Activated CD8-positive, alpha-beta memory T cell treated with anti-CD3 and anti-CD28 coated beads, Interleukin-2, amount 10 ng/mL, durations not matched to agents 7 days and 5 days (primary cell): ENCODE results near the gene HLCS. TPM values are rescaled to one million over a fixed set of nuclear protein-coding genes. Genes with fewer than 3 reads are reported as not detected.

Source experiments
- ATAC-seq: fragments of 150-1000 bp; cut with Tn5 transposase; one replicate; pipeline ENCODE4 v1.10.0; 2021; ENCODE audit warnings: moderate library complexity
- CTCF ChIA-PET: fragments of 350-600 bp; sonication (Branson Sonifier 250); formaldehyde crosslinking; loops from one replicate; lab custom pipeline; 2021; ENCODE audit warnings: antibody characterized with exemption; lab: Charles Lee
- DNase-seq: peaks from one replicate; pipeline ENCODE4 v3.0.0-alpha.2; 2020
- H3K27ac Mint-ChIP-seq: one replicate; pipeline ENCODE4 v1.8.0; 2021; ENCODE audit warnings: mild to moderate bottlenecking, mixed read lengths
- H3K27me3 Mint-ChIP-seq: one replicate; pipeline ENCODE4 v1.8.0; 2021; ENCODE audit warnings: mixed read lengths
- H3K36me3 Mint-ChIP-seq: one replicate; pipeline ENCODE4 v1.8.0; 2021; ENCODE audit warnings: mild to moderate bottlenecking, mixed read lengths
- H3K4me1 Mint-ChIP-seq: one replicate; pipeline ENCODE4 v1.8.0; 2021; ENCODE audit warnings: mixed read lengths
- H3K4me3 Mint-ChIP-seq: one replicate; pipeline ENCODE4 v1.8.0; 2021; ENCODE audit warnings: mild to moderate bottlenecking, moderate library complexity, mixed read lengths
- H3K9me3 Mint-ChIP-seq: one replicate; pipeline ENCODE4 v1.8.0; 2022; ENCODE audit warnings: low read depth, mixed read lengths
- total RNA-seq, 2 experiments: library from RNA; stranded (reverse); gene quantifications; one replicate each; pipeline ENCODE4 v1.2.3, GENCODE V29; 2021

HLCS gene
- total RNA-seq, 2 experiments from 2014 or later = 14.2 to 16.2 TPM

DNA sequence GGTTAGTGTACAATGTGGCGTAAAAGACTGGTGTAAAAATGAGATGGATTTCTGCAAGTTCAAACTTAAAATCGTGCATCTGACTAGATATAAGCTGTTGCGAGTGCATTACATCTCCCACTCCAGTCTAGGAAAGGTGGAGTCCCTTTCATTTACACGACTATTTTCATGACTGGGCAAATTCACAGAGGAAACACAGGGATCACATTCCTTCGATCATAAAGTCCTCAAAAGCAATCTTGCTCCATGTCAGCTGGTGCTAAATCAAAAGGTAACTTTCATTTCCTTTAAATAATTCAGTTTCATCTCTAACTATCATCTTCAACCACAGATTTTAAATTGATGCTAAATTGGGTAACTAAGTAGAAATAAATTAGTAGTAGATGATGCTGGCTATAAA, 100.0 kb downstream of the HLCS start:
- H3K27ac Mint-ChIP-seq = no peak overlapping the region
- ATAC-seq (no peak), DNase-seq (no peak)
- CTCF ChIA-PET = no interaction called here
- H3K4me1 Mint-ChIP-seq = peaks cover 7% of the 10 kb centered on the region
- peaks cover 2% of the 10 kb centered on the region for H3K36me3 Mint-ChIP-seq
- H3K9me3 Mint-ChIP-seq = no peaks in the 10 kb centered on the region
- no peak overlapping the region for H3K4me3 Mint-ChIP-seq
- H3K27me3 Mint-ChIP-seq = no peaks in the 10 kb centered on the region

- H3K4me1 Mint-ChIP-seq = peaks cover 11% of the 10 kb centered on the region
- no peaks in the 10 kb centered on the region for H3K27me3 Mint-ChIP-seq
- H3K9me3 Mint-ChIP-seq = no peaks in the 10 kb centered on the region
- no peak for DNase-seq
- H3K4me3 Mint-ChIP-seq = no peak overlapping the region
- H3K27ac Mint-ChIP-seq = no peak overlapping the region
- no peak for ATAC-seq
- H3K36me3 Mint-ChIP-seq = peaks cover 2% of the 10 kb centered on the region
- CTCF ChIA-PET = no interaction called here
These were observed 101.5 kb downstream of the HLCS start for GRCh38 chr21:36864974-36865373.

GRCh38 chr21:36863260-36863659, 103.2 kb downstream of the HLCS start:
- ATAC-seq (no peak), DNase-seq (no peak)
- H3K36me3 Mint-ChIP-seq = peaks cover 4% of the 10 kb centered on the region
- CTCF ChIA-PET = interaction anchor here (1.1 kb wide), 1 partner anchor 9 kb away, joined by 3 read pairs; no protein-coding TSS in a partner anchor
- H3K4me1 Mint-ChIP-seq = peaks cover 18% of the 10 kb centered on the region
- no peaks in the 10 kb centered on the region for H3K9me3 Mint-ChIP-seq
- H3K27me3 Mint-ChIP-seq = no peaks in the 10 kb centered on the region
- no peak overlapping the region for H3K4me3 Mint-ChIP-seq
- no peak overlapping the region for H3K27ac Mint-ChIP-seq

DNA sequence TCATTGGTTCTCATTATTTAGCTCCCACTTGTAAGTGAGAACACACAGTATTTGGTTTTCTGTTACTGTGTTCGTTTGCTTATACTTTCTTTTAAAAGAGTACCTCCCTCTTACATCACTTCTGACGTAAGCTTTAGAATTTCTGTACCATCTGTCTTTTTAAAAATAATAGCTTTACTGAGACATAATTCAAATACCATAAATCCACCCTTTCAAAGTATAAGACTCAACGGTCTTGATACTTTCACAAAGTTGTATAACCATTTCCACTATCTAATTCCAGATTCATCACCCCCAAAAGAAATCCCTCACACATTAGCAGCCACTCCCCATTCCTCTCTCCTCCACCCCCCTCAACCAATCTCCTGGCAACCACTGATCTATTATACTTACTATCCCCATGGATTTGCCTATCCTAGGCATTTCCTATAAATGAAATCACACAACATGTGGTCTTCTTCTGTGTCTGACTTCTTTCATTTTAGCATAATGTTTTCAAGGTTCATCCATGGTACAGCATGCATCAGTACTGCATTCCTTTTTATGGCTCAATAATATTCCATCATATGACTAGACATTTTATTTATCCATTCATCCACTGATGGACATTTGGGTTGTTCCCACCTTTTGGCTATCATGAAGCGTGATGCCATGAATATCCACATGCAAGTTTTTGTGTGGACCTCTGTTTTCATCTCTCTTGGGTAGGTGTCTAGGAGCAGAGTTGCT, 104.7 kb downstream of the HLCS start:
- no peak for ATAC-seq
- DNase-seq = no peak
- no peak overlapping the region for H3K4me3 Mint-ChIP-seq
- peaks cover 19% of the 10 kb centered on the region for H3K4me1 Mint-ChIP-seq
- H3K27ac Mint-ChIP-seq = no peak overlapping the region
- CTCF ChIA-PET = no interaction called here
- no peaks in the 10 kb centered on the region for H3K27me3 Mint-ChIP-seq
- no peaks in the 10 kb centered on the region for H3K9me3 Mint-ChIP-seq
- peaks cover 4% of the 10 kb centered on the region for H3K36me3 Mint-ChIP-seq

DNA sequence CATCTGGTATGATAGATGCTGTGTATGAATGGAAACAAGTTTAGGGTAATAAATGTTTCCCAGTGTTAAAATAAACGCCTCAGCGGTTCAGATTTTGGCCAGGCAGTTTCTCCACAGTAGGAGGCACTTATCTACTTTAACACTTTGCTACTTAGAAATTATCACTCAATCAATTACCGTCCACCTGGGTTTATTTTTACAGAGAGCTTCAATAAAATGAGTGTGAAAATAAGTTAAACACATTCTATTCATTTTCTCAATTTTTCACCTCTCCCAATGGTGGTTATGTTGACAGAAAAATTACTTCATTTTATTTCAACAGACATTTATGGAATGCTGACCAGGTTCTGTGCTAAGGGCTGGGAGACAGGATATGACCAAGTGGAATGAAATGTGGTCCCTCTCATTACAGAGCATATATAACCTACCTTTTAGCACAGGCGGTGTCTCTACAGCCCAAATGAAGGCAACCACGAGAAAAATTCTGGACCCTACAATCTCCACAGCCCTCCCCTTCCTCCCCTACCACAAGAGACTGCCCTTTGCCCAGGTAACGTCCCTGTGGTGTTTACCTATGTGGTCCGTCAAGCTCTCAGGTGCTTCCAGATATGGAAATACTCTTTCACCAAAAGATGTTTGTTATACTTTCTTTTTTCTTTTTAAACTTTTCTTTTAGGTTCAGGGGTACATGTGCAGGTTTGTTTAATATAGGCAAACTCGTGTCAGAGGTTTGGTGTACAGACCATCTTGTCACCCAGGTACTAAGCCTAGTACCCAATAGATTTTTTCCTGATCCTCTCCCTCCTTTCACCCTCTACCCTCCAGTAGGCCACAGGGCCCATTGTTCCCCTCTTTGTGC, 105.5 kb downstream of the HLCS start:
- Mint-ChIP-seq H3K4me1 (peaks cover 21% of the 10 kb centered on the region), H3K27ac (no peak overlapping the region), H3K9me3 (no peaks in the 10 kb centered on the region), H3K4me3 (no peak overlapping the region), H3K36me3 (peaks cover 4% of the 10 kb centered on the region), H3K27me3 (no peaks in the 10 kb centered on the region)
- CTCF ChIA-PET = no interaction called here
- DNase-seq = no peak
- ATAC-seq = no peak

- no peak overlapping the region for H3K27ac Mint-ChIP-seq
- CTCF ChIA-PET = no interaction called here
- H3K27me3 Mint-ChIP-seq = no peaks in the 10 kb centered on the region
- peaks cover 21% of the 10 kb centered on the region for H3K4me1 Mint-ChIP-seq
- no peaks in the 10 kb centered on the region for H3K9me3 Mint-ChIP-seq
- ATAC-seq (peak; percentile 96), DNase-seq (peak; percentile 78)
- H3K36me3 Mint-ChIP-seq = peaks cover 4% of the 10 kb centered on the region
- H3K4me3 Mint-ChIP-seq = no peak overlapping the region
These were observed 106.5 kb downstream of the HLCS start for GRCh38 chr21:36859744-36860501.

- DNase-seq (no peak), ATAC-seq (no peak)
- H3K27me3 Mint-ChIP-seq = no peaks in the 10 kb centered on the region
- CTCF ChIA-PET = no interaction called here
- no peak overlapping the region for H3K27ac Mint-ChIP-seq
- no peak overlapping the region for H3K4me3 Mint-ChIP-seq
- H3K4me1 Mint-ChIP-seq = peaks cover 22% of the 10 kb centered on the region
- H3K9me3 Mint-ChIP-seq = no peaks in the 10 kb centered on the region
- peaks cover 4% of the 10 kb centered on the region for H3K36me3 Mint-ChIP-seq
These were observed 108.0 kb downstream of the HLCS start for GRCh38 chr21:36858320-36858957.

GRCh38 chr21:36856643-36857042, 109.8 kb downstream of the HLCS start:
- CTCF ChIA-PET = no interaction called here
- peaks cover 2% of the 10 kb centered on the region for H3K36me3 Mint-ChIP-seq
- H3K27me3 Mint-ChIP-seq = no peaks in the 10 kb centered on the region
- H3K27ac Mint-ChIP-seq = no peak overlapping the region
- DNase-seq (no peak), ATAC-seq (no peak)
- H3K4me3 Mint-ChIP-seq = no peak overlapping the region
- H3K4me1 Mint-ChIP-seq = peaks cover 26% of the 10 kb centered on the region
- no peaks in the 10 kb centered on the region for H3K9me3 Mint-ChIP-seq

DNA sequence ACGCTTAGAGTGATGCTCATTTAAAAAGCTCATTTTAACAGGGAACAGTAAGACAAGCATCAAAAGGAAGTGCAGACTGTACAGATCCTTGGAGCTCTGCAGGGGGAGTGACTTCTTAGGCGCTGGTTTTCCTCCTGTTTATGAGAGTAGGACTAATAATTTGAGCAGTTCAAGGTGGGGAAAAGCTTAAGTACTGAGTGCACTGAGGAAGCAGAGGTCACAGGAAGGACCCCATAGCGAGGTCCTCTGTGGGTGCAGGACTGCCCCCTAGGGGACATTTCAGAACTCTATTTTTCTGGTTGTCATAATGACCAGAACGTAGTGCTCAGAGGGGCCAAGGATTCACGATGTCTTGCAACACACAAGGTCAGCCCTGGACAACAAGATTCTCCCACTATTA, 112.1 kb downstream of the HLCS start:
- CTCF ChIA-PET = interaction anchor here (0.7 to 1.4 kb wide), 5 partner anchors 9 to 224 kb away, joined by 3 to 11 read pairs (median 3); no protein-coding TSS in a partner anchor
- peaks cover 1% of the 10 kb centered on the region for H3K36me3 Mint-ChIP-seq
- ATAC-seq (peak; percentile 66), DNase-seq (peak; percentile 53)
- H3K4me1 Mint-ChIP-seq = peaks cover 17% of the 10 kb centered on the region
- no peak overlapping the region for H3K27ac Mint-ChIP-seq
- no peaks in the 10 kb centered on the region for H3K9me3 Mint-ChIP-seq
- H3K27me3 Mint-ChIP-seq = no peaks in the 10 kb centered on the region
- no peak overlapping the region for H3K4me3 Mint-ChIP-seq

- Mint-ChIP-seq H3K4me1 (peaks cover 15% of the 10 kb centered on the region), H3K27me3 (no peaks in the 10 kb centered on the region), H3K4me3 (no peak overlapping the region), H3K36me3 (no peaks in the 10 kb centered on the region), H3K27ac (no peak overlapping the region), H3K9me3 (no peaks in the 10 kb centered on the region)
- CTCF ChIA-PET = no interaction called here
- ATAC-seq = no peak
- no peak for DNase-seq
These were observed 113.6 kb downstream of the HLCS start for GRCh38 chr21:36852864-36853263.

- ATAC-seq = no peak
- CTCF ChIA-PET = no interaction called here
- Mint-ChIP-seq H3K27ac (no peak overlapping the region), H3K4me3 (no peak overlapping the region), H3K4me1 (peaks cover 15% of the 10 kb centered on the region), H3K9me3 (no peaks in the 10 kb centered on the region), H3K36me3 (no peaks in the 10 kb centered on the region), H3K27me3 (no peaks in the 10 kb centered on the region)
- no peak for DNase-seq
These were observed 114.2 kb downstream of the HLCS start for GRCh38 chr21:36852293-36852692.

DNA sequence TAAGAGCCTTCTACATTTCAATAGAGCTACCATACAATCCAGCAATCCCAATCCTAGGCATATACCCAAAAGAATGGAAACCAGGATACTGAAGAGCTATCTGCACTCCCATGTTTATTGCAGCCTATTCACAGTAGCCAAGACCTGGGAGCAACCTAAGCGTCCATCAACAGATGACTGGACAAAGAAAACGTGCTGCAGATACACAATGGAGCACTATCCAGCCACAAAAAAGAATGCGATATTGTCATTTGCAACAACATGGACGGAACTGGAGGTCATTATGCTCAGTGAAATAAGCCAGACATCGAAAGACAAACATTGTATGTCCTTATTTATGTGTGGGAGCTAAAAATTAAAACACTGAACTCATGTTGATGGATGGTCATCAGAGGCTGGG, 115.3 kb downstream of the HLCS start:
- H3K9me3 Mint-ChIP-seq = no peaks in the 10 kb centered on the region
- peaks cover 12% of the 10 kb centered on the region for H3K4me1 Mint-ChIP-seq
- no peak for DNase-seq
- H3K4me3 Mint-ChIP-seq = no peak overlapping the region
- CTCF ChIA-PET = no interaction called here
- H3K36me3 Mint-ChIP-seq = no peaks in the 10 kb centered on the region
- H3K27ac Mint-ChIP-seq = no peak overlapping the region
- H3K27me3 Mint-ChIP-seq = no peaks in the 10 kb centered on the region
- no peak for ATAC-seq

DNA sequence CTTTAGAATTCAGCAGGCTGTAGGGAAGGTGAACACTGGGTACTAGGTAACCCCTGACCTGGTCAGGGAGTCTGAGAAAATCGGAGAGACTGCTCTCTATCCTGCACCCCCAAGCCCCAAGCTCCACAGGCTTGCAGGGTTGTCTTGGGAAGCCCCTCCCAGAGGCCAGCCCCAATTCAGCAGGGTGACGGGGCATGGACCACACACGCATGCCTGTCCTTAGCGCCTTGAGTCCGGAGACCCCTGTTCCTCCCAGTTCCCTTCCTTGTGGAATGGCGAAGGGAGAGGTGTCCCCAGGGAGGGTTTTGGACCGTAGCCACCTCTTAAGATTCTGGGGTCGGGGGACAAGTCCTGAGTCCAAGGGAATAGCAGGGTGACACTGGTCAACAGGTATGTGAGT, 116.1 kb downstream of the HLCS start:
- peaks cover 12% of the 10 kb centered on the region for H3K4me1 Mint-ChIP-seq
- no peaks in the 10 kb centered on the region for H3K36me3 Mint-ChIP-seq
- no peak overlapping the region for H3K27ac Mint-ChIP-seq
- CTCF ChIA-PET = no interaction called here
- H3K4me3 Mint-ChIP-seq = no peak overlapping the region
- ATAC-seq = no peak
- H3K27me3 Mint-ChIP-seq = no peaks in the 10 kb centered on the region
- no peaks in the 10 kb centered on the region for H3K9me3 Mint-ChIP-seq
- no peak for DNase-seq
